GM18861 (cell line): ENCODE data around the gene HOXB6.

Experiments used
- ATAC-seq: cut with Tn5 transposase; IDR thresholded peaks from one replicate; pipeline ENCODE4 v1.9.1; 2021; ENCODE audit not compliant: unreplicated experiment

HOXB6 gene

GRCh38 chr17:48596000-48596734 lies 8.6 kb downstream of the HOXB6 start:
- ATAC-seq: no peak

GRCh38 chr17:48595278-48595999 lies 9.3 kb downstream of the HOXB6 start:
- ATAC-seq: no peak

- no peak for ATAC-seq
These were observed 10.1 kb downstream of the HOXB6 start for GRCh38 chr17:48594538-48595277.

GRCh38 chr17:48593840-48594537 lies 10.8 kb downstream of the HOXB6 start:
- ATAC-seq: no peak

- no peak for ATAC-seq
These were observed 11.5 kb downstream of the HOXB6 start, which contains the start of gene HOXB5 for GRCh38 chr17:48593126-48593829. TSS of gene HOXB5 (minus strand) at chr17:48593779. CDS start at chr17:48593682, 97 bp downstream.

GRCh38 chr17:48592577-48592976 lies 12.2 kb downstream of the HOXB6 start:
- ATAC-seq: no peak

GRCh38 chr17:48592057-48592514 lies 12.7 kb downstream of the HOXB6 start:
- no peak for ATAC-seq

GRCh38 chr17:48591255-48592056 lies 13.3 kb downstream of the HOXB6 start:
- ATAC-seq: no peak

- ATAC-seq: no peak
These were observed 14.1 kb downstream of the HOXB6 start for GRCh38 chr17:48590607-48591161.

- no peak for ATAC-seq
These were observed 14.8 kb downstream of the HOXB6 start, which contains the start of gene HOXB3 for GRCh38 chr17:48589831-48590606. TSS of gene HOXB3 (minus strand) at chr17:48590241. CDS start at chr17:48552474, 37,767 bp downstream.

- ATAC-seq: no peak
These were observed 15.5 kb downstream of the HOXB6 start for GRCh38 chr17:48589060-48589830.

- no peak for ATAC-seq
These were observed 16.3 kb downstream of the HOXB6 start for GRCh38 chr17:48588528-48588927.

GRCh38 chr17:48588074-48588415 lies 16.7 kb downstream of the HOXB6 start:
- no peak for ATAC-seq

GRCh38 chr17:48587276-48588073 lies 17.3 kb downstream of the HOXB6 start:
- no peak for ATAC-seq

- no peak for ATAC-seq
These were observed 18.2 kb downstream of the HOXB6 start for GRCh38 chr17:48586355-48587258.

GRCh38 chr17:48584223-48584741 lies 20.5 kb downstream of the HOXB6 start:
- ATAC-seq: no peak
